Hepatocyte (in vitro differentiated cells): ENCODE measurements around the gene CEP192.

Experiments used
- EZH2 ChIP-seq: fragments of 200-600 bp; sonication (generic); IDR thresholded peaks from 2 replicates; pipeline ENCODE4 v1.6.1; 2016; ENCODE audit warnings: antibody characterized with exemption, mild to moderate bottlenecking, borderline replicate concordance
- EZH2phosphoT487 ChIP-seq: fragments of 200-600 bp; sonication (generic); IDR thresholded peaks from one replicate; pipeline ENCODE4 v1.6.1; 2018; ENCODE audit warnings: antibody characterized with exemption, mild to moderate bottlenecking, low read depth, moderate library complexity; ENCODE audit not compliant: unreplicated experiment, severe bottlenecking
- TF ChIP-seq, protein P1 (sequence below): fragments of 200-600 bp; sonication (generic); IDR thresholded peaks from 2 replicates; pipeline ENCODE4 v1.5.1; 2016; ENCODE audit warnings: antibody characterized with exemption, mild to moderate bottlenecking; ENCODE audit not compliant: poor library complexity

DNA sequence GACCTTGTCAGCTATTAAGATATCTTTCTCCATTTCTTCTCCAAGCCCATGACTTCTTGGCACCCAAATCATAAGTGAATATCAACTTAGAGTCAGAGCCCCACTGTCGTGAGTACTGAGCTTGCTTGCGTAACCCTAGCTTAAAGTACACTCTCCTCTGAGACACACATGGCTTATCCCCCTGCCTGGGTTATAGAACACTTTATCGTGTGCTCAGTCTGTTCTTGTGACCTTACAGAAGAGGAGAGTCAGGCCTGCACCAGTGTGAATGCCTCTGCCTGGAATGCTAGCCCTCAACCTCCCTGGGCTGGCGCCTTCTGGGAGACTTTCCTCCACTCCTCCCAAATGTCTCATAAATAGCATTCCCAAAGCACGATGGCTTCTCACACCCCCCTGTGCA lies 79.3 kb downstream of the CEP192 start:
- no peak for TF ChIP-seq EZH2
- TF ChIP-seq, protein P1, sequence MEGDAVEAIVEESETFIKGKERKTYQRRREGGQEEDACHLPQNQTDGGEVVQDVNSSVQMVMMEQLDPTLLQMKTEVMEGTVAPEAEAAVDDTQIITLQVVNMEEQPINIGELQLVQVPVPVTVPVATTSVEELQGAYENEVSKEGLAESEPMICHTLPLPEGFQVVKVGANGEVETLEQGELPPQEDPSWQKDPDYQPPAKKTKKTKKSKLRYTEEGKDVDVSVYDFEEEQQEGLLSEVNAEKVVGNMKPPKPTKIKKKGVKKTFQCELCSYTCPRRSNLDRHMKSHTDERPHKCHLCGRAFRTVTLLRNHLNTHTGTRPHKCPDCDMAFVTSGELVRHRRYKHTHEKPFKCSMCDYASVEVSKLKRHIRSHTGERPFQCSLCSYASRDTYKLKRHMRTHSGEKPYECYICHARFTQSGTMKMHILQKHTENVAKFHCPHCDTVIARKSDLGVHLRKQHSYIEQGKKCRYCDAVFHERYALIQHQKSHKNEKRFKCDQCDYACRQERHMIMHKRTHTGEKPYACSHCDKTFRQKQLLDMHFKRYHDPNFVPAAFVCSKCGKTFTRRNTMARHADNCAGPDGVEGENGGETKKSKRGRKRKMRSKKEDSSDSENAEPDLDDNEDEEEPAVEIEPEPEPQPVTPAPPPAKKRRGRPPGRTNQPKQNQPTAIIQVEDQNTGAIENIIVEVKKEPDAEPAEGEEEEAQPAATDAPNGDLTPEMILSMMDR: no peak
- TF ChIP-seq EZH2phosphoT487: no peak
